ENCODE data around the gene PTPRM.

- TF ChIP-seq POLR2AphosphoS5 (IDR thresholded peaks at IDR 0.05) (no peak), CTCF (IDR thresholded peaks at IDR 0.05) (no peak), POLR2A (IDR thresholded peaks at IDR 0.05) (no peak), EP300 (IDR thresholded peaks at IDR 0.05) (no peak)
Observed at GRCh38 chr18:7813131-7813530, 246.0 kb downstream of the PTPRM start.

Data from sigmoid colon (tissue), 4 donors.